Erythroblast (primary cell): ENCODE data around the gene PKN2.
A peak's percentile ranks its signal among the peaks of the same experiment; 100 is the strongest.
"Not testable (repeated sequence)": the region's sequence is repeated elsewhere in the genome, so short reads cannot be mapped to it uniquely, and the experiment has no call there.

ENCODE experiments used
- DNase-seq, 2 experiments: peaks; one replicate each; lab custom pipeline; 2025; lab: John Stamatoyannopoulos, UW
- GATA1 ChIP-seq: IDR thresholded peaks from 2 replicates; pipeline ENCODE4 v1.6.1; 2011; ENCODE audit warnings: low read depth, mild to moderate bottlenecking, control low read depth, low read length, moderate library complexity
- POLR2A ChIP-seq: IDR thresholded peaks from 2 replicates; pipeline ENCODE4 v1.6.1; 2011; ENCODE audit warnings: mild to moderate bottlenecking, low read length

The PKN2 gene

GRCh38 chr1:88877382-88877825 is 193.3 kb downstream of the PKN2 start:
- no peak for TF ChIP-seq GATA1
- no peak for TF ChIP-seq POLR2A
- DNase-seq, result peak; percentile 6 to 55

GRCh38 chr1:88877911-88878310 is 193.8 kb downstream of the PKN2 start:
- TF ChIP-seq POLR2A (no peak), GATA1 (no peak)
- no peak for DNase-seq

GRCh38 chr1:88878731-88879130 is 194.7 kb downstream of the PKN2 start:
- peak; percentile 42 to 53 for DNase-seq
- no peak for TF ChIP-seq GATA1
- no peak for TF ChIP-seq POLR2A

- DNase-seq, result not testable (repeated sequence)
These were observed 196.6 kb downstream of the PKN2 start for GRCh38 chr1:88880717-88881116.

GRCh38 chr1:88883156-88883555 is 199.1 kb downstream of the PKN2 start:
- TF ChIP-seq POLR2A, result no peak
- no peak for TF ChIP-seq GATA1
- DNase-seq, result no peak
